ENCODE measurements around the gene MACROH2A1. TPM values are rescaled to one million over a fixed set of nuclear protein-coding genes. Genes with fewer than 3 reads are reported as not detected.

The MACROH2A1 gene
- total RNA-seq, 4 donors from 2014 or later, result 104 to 167 (median 136) TPM

DNA sequence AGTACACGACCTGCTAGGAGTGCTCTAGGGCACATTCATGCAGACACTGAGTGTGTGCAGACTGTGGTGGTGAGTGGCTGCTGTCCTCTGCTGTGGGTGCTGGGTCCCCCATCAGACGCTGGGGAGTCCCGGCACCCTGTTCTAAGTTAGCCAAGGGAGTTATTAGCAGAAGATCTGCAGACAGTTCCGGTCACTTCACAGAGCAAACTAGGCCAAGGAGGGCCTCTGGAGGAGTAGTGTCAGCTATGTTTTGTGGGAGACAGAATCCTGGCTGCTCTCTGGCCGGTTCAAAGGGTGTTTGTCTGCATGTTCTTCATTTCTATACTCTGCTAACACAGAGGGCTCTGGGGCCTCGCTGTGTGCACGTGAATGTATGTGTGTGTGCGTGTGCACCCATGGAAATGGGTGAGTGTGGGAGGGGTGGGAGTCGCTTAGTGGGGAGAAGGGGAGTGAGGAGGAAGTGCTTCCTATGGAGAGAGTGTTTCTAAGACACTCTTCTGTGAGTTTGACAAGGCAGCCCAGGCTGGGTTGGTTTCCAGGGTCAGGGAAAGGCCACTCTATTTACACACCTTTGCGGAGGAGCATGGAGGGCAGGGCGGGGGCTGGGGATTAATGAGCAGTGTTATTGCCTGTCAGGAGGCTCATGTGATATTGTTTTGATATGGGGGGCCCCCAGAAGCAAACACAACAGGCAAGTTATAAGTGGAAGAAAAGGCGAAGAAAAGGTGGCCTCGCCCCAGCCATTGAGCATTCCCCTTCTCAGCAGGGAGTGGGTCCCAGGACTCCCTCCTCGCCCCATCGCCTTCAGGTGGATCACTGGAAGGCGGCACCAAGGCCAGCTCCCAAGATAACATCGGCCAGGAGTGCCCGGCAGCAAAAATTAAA is 68.9 kb downstream of the MACROH2A1 start:
- DNase-seq, result no peak
- intact Hi-C loops (cut with DNase I; ENCODE audit: low total_unique reads), result loop anchor here (10.0 kb wide), 1 partner anchor 295 kb away; the partner anchor contains the start of gene PITX1
- H3K4me1 ChIP-seq, result peaks cover 0 to 13% of the 10 kb centered on the region in 2 donors
- no peak for ATAC-seq
- H3K36me3 ChIP-seq, result peaks cover 0 to 27% of the 10 kb centered on the region in 2 donors
- no peak overlapping the region for H3K27ac ChIP-seq
- no peaks in the 10 kb centered on the region for H3K9me3 ChIP-seq
- no peak for TF ChIP-seq POLR2A (IDR thresholded peaks at IDR 0.05)
- TF ChIP-seq, protein P1, sequence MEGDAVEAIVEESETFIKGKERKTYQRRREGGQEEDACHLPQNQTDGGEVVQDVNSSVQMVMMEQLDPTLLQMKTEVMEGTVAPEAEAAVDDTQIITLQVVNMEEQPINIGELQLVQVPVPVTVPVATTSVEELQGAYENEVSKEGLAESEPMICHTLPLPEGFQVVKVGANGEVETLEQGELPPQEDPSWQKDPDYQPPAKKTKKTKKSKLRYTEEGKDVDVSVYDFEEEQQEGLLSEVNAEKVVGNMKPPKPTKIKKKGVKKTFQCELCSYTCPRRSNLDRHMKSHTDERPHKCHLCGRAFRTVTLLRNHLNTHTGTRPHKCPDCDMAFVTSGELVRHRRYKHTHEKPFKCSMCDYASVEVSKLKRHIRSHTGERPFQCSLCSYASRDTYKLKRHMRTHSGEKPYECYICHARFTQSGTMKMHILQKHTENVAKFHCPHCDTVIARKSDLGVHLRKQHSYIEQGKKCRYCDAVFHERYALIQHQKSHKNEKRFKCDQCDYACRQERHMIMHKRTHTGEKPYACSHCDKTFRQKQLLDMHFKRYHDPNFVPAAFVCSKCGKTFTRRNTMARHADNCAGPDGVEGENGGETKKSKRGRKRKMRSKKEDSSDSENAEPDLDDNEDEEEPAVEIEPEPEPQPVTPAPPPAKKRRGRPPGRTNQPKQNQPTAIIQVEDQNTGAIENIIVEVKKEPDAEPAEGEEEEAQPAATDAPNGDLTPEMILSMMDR (IDR thresholded peaks at IDR 0.05 in 4 of 5, conservative IDR thresholded peaks at IDR 0.05 in 1 of 5), result no peak
- in situ Hi-C loops (cut with MboI; ENCODE audit: low sequenced_read_pairs in 4 of 4), result loop anchor here in 2 of 4 donors (10.0 kb wide), 2 partner anchors 135 to 145 kb away; no protein-coding TSS in a partner anchor
- H3K27me3 ChIP-seq, result no peaks in the 10 kb centered on the region
- H3K4me3 ChIP-seq, result no peak overlapping the region

DNA sequence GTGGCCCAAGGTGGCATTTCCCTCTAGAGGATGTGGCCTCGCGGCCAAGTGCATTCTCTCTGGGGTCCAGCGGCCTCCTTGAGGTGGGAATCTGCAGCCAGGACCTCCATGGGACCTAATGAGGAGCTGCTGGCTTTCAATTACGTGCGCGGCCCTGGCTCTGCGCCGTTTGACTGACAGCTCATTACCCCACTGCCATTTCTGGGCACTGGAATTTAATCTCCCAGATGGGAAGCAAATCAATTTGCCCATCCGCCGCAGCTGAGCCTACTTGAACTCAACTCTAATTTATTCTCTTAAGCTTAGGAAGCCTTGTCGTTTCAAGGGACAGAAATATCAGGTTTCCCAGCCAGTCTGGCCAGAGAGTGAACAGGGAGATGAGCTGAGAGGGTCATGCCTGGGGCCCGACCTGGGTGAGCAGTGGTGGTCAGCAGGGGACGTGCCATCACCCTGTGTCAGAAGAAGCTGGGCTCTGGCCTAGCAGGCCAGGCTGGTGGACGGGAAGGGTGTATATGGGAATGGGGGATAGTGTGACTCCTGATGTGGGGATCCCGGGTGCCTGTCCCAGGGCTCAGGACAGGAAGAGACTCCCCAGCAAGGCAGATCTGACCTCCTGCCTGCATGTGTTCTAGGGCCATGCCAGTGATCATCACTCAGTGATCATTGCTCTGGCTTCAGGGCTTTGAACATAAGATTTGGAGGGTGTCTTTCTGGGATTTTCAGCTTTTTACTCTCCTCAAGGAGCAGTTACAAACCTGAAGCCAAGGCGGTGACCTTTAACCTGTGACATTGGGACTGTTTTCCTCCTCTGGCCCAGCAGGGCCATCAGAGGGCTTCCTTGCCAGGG is 69.7 kb downstream of the MACROH2A1 start:
- H3K27me3 ChIP-seq, result no peaks in the 10 kb centered on the region
- no peak for ATAC-seq
- no peak for TF ChIP-seq POLR2A (IDR thresholded peaks at IDR 0.05)
- intact Hi-C loops (cut with DNase I; ENCODE audit: low total_unique reads), result no loop called here
- DNase-seq, result no peak
- H3K36me3 ChIP-seq, result peaks cover 0 to 18% of the 10 kb centered on the region in 2 donors
- H3K4me1 ChIP-seq, result peaks cover 0 to 13% of the 10 kb centered on the region in 2 donors
- H3K4me3 ChIP-seq, result no peak overlapping the region
- in situ Hi-C loops (cut with MboI; ENCODE audit: low sequenced_read_pairs in 4 of 4), result no loop called here
- no peaks in the 10 kb centered on the region for H3K9me3 ChIP-seq
- no peak overlapping the region for H3K27ac ChIP-seq

DNA sequence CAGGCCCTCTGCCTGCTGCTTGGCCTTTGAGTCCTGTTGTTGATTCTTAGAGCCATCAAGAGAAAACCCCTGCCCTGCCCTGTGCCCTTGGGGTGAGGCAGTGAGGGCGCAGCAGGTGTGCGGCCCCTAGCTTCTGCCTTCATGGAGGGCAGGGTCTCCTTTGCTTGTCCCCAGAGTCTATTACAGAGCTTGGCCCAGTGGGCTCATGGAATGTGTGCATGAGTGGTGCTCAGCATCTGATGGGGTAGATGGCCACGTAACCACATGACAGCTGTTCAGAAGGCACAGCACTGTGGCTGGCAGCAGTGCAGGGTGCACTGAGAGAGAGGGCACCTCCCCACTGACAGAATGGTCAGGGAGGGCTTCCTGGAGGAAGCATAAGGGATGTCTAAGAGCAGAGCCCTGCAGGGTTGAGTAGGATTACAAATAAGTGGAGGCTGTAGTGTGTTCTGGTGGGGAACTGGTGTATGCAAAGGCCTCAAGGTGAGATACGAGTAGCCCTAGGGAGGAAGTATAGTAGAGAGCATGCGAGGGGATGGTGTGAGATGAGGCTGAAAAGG is 70.8 kb downstream of the MACROH2A1 start:
- ATAC-seq, result no peak
- Histone ChIP-seq H3K9me3 (no peaks in the 10 kb centered on the region), H3K36me3 (peaks cover 0 to 9% of the 10 kb centered on the region in 2 donors), H3K27ac (no peak overlapping the region), H3K4me3 (no peak overlapping the region), H3K4me1 (peaks cover 0 to 13% of the 10 kb centered on the region in 2 donors), H3K27me3 (no peaks in the 10 kb centered on the region)
- TF ChIP-seq, protein P1 (IDR thresholded peaks at IDR 0.05 in 4 of 5, conservative IDR thresholded peaks at IDR 0.05 in 1 of 5), result no peak
- TF ChIP-seq POLR2A (IDR thresholded peaks at IDR 0.05), result no peak
- no peak for DNase-seq
- in situ Hi-C loops (cut with MboI; ENCODE audit: low sequenced_read_pairs in 4 of 4), result no loop called here
- intact Hi-C loops (cut with DNase I; ENCODE audit: low total_unique reads), result no loop called here

DNA sequence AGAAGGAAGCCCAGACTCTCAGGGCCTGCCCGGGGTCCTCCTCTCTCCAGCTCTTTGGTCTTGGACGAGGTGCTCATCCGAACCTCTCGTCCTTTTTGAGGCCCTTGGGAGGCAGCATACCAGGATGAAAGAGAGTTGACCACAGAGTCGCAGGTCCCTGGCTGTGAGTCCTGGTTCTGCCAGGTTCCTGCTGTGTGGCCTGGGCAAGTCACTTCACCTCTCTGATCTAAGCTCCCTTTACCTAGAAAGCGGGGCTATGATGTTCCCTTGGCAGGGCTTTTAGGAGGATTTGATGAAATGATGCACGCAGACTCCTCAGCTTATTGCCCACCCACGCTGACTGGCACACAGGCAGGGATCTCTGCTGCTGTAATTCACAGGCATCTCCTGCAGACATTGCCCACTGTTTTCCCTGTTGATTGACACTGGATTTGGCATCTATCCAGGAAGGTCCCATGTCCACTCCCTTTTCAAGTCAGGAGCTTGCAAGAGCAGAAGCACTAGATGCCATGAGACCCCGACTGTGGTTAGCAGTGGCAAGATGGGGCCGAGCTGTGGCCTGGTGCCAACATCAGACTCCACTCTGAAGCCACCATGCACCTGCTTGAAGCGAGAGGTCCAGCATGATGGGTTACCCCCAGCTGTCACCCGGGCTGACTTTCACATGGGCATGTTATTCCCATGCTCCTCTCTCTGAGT is 71.5 kb downstream of the MACROH2A1 start:
- no peak for TF ChIP-seq POLR2A (IDR thresholded peaks at IDR 0.05)
- TF ChIP-seq, protein P1 (IDR thresholded peaks at IDR 0.05 in 4 of 5, conservative IDR thresholded peaks at IDR 0.05 in 1 of 5), result no peak
- in situ Hi-C loops (cut with MboI; ENCODE audit: low sequenced_read_pairs in 4 of 4) (no loop called here), intact Hi-C loops (cut with DNase I; ENCODE audit: low total_unique reads) (no loop called here)
- Histone ChIP-seq H3K9me3 (no peaks in the 10 kb centered on the region), H3K4me1 (peaks cover 0 to 13% of the 10 kb centered on the region in 2 donors), H3K4me3 (no peak overlapping the region), H3K27me3 (no peaks in the 10 kb centered on the region), H3K36me3 (peaks cover 0 to 8% of the 10 kb centered on the region in 2 donors), H3K27ac (no peak overlapping the region)
- no peak for DNase-seq
- no peak for ATAC-seq
